ENCODE measurements around the gene TDRD3. TPM values are rescaled to one million over a fixed set of nuclear protein-coding genes. Genes with fewer than 3 reads are reported as not detected.

TDRD3 gene
- total RNA-seq: 10 to 100 TPM; 12.7 to 42.5 (median 27.6) TPM

DNA sequence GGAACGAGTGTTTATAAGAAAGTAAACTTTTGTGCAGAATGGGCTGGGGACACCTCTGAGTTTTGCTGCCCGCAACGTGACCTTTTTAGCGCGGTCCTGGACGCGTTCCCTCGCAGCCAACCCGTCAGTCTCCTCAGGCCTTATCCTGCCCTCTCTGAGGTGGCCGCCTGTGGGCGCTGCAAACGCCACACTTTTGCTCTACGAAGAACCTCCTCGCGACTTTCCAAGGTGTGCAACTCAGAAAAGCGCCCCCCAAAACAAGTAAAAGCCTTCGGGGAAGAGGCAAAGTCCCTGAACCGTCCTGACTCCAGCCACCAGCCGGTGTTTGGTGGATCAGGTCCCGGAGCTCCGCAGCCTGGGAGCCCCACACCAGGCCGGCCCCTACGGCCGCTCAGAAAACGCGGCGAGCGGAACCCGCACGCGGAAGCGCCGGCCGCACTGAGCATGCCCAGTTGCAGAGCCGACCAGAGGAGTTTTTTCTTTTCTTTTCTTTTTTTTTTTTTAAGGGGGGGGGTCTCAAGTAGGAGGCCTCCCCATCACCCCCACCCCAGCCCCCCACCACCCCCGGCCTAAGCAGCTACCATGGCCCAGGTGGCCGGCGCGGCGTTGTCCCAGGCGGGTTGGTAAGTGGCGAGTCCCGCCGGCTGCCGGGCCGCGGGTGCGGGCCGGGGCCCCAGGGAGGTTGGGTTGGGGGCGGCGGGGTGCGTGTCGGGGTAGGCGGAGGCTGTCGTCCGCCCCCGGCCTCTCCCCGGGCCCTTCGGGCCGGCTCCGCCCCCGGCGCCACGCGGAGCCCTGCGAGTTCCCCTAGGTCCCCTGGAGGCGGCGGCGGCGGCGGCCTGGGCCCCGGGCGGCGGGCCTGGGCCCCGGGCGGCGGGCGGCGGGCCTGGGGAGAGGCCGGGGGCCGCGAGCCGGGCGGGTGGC, at the start of gene TDRD3:
TDRD3 (plus strand) TSS at position 438 of the 921 bp plus-strand sequence; CDS start at position 583, 145 bp downstream.
- in situ Hi-C loops (cut with MboI; ENCODE audit: low pct_unique_long_range_greater_than_20kb in 2 of 9, low sequenced_read_pairs in 9 of 9, unreplicated experiment in 9 of 9): no loop called here
- Histone ChIP-seq H3K4me3 (peak within 1 kb of the TSS; percentile 54 to 81 (median 65)), H3K27ac (peak within 1 kb of the TSS; percentile 91 to 95), H3K4me1 (replicated peaks in 1 of 2) (peaks cover 10 to 14% of the 10 kb centered on the region in 2 donors)
- peak; percentile 55 to 75 (median 70) for ATAC-seq (replicated peaks in 6 of 8)
- 0 to 5% (median 1%) methylated on average over 1 to 28 of the region's 84 CpGs; no CpG with 5 or more reads in 3 of the 10 experiments for WGBS, 10 experiments

DNA sequence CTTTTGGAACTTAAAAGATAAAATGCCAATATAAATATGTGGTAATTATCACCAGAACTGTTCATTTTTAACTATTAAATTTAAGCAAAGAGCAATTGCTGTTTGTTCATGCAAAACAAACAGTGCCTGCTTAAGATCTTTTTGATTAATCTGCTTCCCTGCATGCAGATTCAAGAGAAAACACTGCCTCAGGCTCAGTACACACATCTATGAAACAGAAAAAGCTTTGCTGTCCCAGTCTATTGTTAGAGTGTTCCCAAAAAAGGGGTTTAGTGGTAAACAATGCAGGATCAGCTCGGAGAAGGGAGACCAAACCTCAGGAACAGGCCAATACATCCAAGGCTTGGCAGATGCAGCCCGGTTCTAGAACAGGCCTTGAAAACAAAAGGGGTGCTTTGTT, 49.3 kb upstream of the TDRD3 start:
- H3K27ac ChIP-seq: no peak overlapping the region
- no peaks in the 10 kb centered on the region for H3K4me1 ChIP-seq (replicated peaks in 1 of 2)
- in situ Hi-C loops (cut with MboI; ENCODE audit: low pct_unique_long_range_greater_than_20kb in 2 of 9, low sequenced_read_pairs in 9 of 9, unreplicated experiment in 9 of 9): loop anchor here in 2 of 9 experiments (25.0 kb wide), 1 partner anchor 660 kb away; no protein-coding TSS in a partner anchor
- peak in 1 of 8 experiments; percentile 69 for ATAC-seq (replicated peaks in 6 of 8)
- H3K4me3 ChIP-seq: no peak overlapping the region
- WGBS, 10 experiments: 17 to 75% (median 54%) methylated on average over 1 to 2 of the region's 2 CpGs; no CpG with 5 or more reads in 3 of the 10 experiments

DNA sequence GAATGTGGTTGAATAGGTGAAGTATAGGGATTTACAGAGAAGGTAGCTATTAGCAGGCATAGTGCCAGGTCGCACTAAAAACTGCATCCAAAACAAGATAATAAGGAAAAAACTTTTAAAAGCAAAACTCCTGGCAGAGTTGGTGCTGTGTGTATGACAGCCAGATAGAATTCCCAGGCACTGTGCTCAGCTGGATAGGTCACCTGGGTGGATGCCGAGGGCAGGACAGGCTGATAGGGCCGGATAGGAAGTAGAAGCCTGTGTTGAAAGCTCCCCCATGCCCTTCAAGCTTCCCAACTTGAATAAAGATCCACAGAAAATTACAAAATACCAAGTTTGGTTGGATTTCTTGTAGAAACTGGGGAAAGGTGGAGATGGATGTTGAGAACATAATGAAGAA, 48.9 kb upstream of the TDRD3 start:
- 33 to 100% (median 54%) methylated on average over 1 to 3 of the region's 3 CpGs; no CpG with 5 or more reads in 4 of the 10 experiments for WGBS, 10 experiments
- ATAC-seq (replicated peaks in 6 of 8): peak in 1 of 8 experiments; percentile 21

DNA sequence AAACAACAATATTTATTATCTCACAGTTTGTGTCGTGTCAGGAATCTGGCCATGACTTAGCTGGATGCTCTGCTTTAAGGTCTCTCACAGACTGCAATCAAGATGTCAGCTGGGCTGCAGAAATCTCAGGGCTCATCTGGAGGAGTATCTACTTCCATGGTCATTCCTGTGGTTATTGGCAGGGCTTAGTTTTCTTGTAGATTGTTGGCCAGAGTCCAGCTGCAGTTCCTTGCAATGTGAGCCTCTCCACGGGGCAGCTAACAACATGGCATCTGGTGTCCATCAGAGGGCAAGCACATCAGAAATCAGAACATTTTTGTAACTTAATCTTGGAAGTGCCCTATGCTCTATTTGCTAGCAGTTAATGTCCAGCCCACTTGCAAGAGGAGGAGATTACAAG, 45.7 kb upstream of the TDRD3 start:
- H3K27ac ChIP-seq: no peak overlapping the region
- in situ Hi-C loops (cut with MboI; ENCODE audit: low pct_unique_long_range_greater_than_20kb in 2 of 9, low sequenced_read_pairs in 9 of 9, unreplicated experiment in 9 of 9): no loop called here
- ATAC-seq (replicated peaks in 6 of 8): peak in 3 of 8 experiments; percentile 81 to 89 (median 85)
- no peak overlapping the region for H3K4me3 ChIP-seq
- no peaks in the 10 kb centered on the region for H3K4me1 ChIP-seq (replicated peaks in 1 of 2)
- 0 to 88% (median 8%) methylated on average over 1 to 2 of the region's 2 CpGs; no CpG with 5 or more reads in 3 of the 10 experiments for WGBS, 10 experiments

More for the DNA sequence above, 48.9 kb upstream of the TDRD3 start:
- Histone ChIP-seq H3K4me3 (no peak overlapping the region), H3K27ac (no peak overlapping the region), H3K4me1 (replicated peaks in 1 of 2) (no peaks in the 10 kb centered on the region)
- in situ Hi-C loops (cut with MboI; ENCODE audit: low pct_unique_long_range_greater_than_20kb in 2 of 9, low sequenced_read_pairs in 9 of 9, unreplicated experiment in 9 of 9): loop anchor here in 2 of 9 experiments (25.0 kb wide), 1 partner anchor 661 kb away; no protein-coding TSS in a partner anchor

DNA sequence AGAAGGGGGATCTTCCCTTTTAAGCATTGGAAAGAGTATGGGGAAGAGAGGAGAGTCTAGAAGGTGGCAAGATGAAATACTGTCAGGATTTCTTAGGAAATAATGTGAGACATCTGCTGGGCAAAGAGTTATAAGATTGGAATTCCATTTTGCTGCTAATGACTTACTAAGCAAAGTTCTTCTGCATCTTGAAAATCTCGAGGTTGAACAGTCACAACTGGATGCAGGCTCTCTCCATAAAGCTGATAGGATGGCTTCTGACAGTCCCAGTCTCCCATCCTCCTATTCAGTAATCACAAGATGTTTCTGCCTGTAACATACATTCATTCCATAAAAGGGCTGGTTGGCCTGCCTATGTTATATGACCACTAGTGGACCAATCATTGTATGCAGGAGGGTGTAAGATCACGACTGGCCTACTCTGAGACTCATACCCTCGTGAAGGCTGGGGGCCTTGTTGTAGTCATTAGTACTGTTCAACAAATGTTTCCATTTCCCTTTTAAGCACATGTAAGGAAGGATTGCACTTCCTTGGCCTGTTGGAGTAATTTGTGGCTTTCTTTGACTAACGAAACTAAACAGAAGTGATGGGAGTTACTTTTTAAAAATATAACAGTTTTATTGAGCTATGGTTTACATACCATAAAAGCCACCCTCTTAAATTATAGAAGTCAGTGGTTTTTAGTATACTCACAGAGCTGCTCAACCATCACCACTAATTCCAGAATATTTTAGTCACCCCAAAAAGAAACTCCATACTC, 45.0 kb upstream of the TDRD3 start:
- in situ Hi-C loops (cut with MboI; ENCODE audit: low pct_unique_long_range_greater_than_20kb in 2 of 9, low sequenced_read_pairs in 9 of 9, unreplicated experiment in 9 of 9): no loop called here
- Histone ChIP-seq H3K27ac (no peak overlapping the region), H3K4me3 (no peak overlapping the region), H3K4me1 (replicated peaks in 1 of 2) (no peaks in the 10 kb centered on the region)
- 0 to 100% (median 65%) methylated on average over 1 to 4 of the region's 4 CpGs; no CpG with 5 or more reads in 3 of the 10 experiments for WGBS, 10 experiments
- ATAC-seq (replicated peaks in 6 of 8): no peak

DNA sequence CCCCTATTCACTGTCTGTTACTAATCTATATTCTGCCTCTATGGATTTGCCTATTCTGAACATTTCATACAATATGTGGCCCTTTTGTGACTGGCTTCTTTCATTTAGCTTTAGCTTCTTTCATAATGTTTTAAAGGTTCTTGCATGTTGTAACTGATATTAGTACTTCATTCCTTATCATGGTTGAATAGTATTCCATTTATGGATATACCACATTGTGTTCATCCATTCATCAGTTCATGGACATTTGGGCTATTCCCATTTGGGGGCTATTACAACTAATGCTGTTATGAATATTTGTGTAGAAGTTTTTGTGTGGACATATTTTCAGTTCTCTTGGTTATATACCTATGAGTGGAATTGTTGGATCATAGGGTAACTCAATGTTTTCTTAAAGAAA, 44.4 kb upstream of the TDRD3 start:
- Histone ChIP-seq H3K27ac (no peak overlapping the region), H3K4me1 (replicated peaks in 1 of 2) (no peaks in the 10 kb centered on the region), H3K4me3 (no peak overlapping the region)
- in situ Hi-C loops (cut with MboI; ENCODE audit: low pct_unique_long_range_greater_than_20kb in 2 of 9, low sequenced_read_pairs in 9 of 9, unreplicated experiment in 9 of 9): no loop called here
- ATAC-seq (replicated peaks in 6 of 8): no peak

DNA sequence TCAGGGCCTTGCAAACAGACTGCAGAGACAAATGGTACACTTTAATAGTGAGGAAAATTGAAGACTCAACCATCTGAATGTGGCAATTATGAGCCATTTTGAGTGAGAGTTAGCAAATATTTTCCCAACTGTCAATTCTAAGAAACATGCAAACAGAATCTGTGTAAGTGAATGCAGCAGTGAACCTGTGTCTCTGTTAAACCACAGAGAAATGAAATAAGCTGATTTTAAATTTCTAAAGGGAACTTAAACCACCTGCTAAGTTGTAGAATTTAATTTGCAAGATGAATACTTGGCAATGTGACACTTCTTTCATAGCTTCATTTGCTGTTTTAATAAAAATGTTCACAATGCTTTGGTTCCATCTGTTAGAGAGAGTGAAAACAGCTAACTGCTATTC, 42.0 kb upstream of the TDRD3 start:
- H3K27ac ChIP-seq: no peak overlapping the region
- peak in 1 of 8 experiments; percentile 17 for ATAC-seq (replicated peaks in 6 of 8)
- in situ Hi-C loops (cut with MboI; ENCODE audit: low pct_unique_long_range_greater_than_20kb in 2 of 9, low sequenced_read_pairs in 9 of 9, unreplicated experiment in 9 of 9): no loop called here
- H3K4me1 ChIP-seq (replicated peaks in 1 of 2): no peaks in the 10 kb centered on the region
- H3K4me3 ChIP-seq: no peak overlapping the region

DNA sequence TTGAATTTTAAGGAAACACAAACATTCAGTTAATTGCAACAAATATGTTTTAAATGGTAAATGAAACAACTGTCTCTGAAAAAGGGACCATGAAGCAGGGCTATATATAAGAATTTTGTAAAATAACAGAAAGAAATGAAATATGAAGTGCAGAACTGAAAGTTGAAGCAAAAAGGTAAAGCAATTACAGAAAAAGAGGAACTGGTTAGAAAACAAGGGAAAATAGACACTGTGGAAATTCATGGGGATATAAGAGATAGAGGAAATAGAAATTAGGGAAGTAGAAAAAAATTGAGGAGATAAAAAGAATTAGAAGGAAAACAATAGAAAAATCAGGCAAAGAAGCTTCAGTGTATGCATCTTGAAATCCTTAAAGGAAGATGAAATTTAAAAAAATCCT, 40.0 kb upstream of the TDRD3 start:
- in situ Hi-C loops (cut with MboI; ENCODE audit: low pct_unique_long_range_greater_than_20kb in 2 of 9, low sequenced_read_pairs in 9 of 9, unreplicated experiment in 9 of 9): no loop called here
- Histone ChIP-seq H3K27ac (no peak overlapping the region), H3K4me3 (no peak overlapping the region), H3K4me1 (replicated peaks in 1 of 2) (no peaks in the 10 kb centered on the region)
- ATAC-seq (replicated peaks in 6 of 8): no peak

DNA sequence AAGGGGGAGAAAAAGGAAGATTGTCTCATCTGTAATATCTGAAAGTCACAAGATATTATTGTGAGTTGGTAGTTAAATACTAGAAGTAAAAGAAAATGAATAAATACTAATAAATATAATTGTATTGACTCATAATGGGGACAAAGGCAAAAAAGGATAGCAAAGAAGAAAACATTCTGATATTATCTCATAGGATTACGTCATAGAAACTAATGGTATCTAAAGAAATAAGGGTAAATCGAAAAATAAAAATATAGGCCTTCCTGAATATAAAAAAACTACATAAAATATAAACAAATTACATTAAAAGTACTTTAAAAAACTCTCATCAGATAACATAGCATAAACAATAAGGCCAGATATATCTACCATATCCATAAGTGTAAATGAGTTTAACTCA, 38.6 kb upstream of the TDRD3 start:
- Histone ChIP-seq H3K27ac (no peak overlapping the region), H3K4me3 (no peak overlapping the region), H3K4me1 (replicated peaks in 1 of 2) (no peaks in the 10 kb centered on the region)
- WGBS, 10 experiments: 15 to 100% (median 76%) methylated on average over 2 of the region's 2 CpGs
- in situ Hi-C loops (cut with MboI; ENCODE audit: low pct_unique_long_range_greater_than_20kb in 2 of 9, low sequenced_read_pairs in 9 of 9, unreplicated experiment in 9 of 9): no loop called here
- no peak for ATAC-seq (replicated peaks in 6 of 8)

DNA sequence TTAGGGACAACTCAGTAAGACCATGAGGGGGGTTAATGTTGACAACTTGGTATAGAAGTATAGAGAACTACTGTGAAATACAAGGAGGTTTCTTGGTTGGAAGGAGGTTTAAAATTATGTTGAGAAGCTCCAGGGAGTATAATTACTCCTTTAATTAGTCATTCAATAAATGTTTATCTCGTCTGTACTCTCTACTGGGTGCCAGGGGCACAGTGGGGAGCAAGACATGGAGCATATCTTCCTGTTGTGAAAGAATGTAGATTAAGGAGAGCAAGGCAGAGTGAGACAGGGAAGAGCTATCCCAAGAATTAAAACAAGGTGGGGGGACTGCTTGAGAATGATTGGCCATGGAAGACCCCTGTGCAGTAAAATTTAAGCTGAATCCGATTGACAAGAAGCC, 33.7 kb upstream of the TDRD3 start:
- in situ Hi-C loops (cut with MboI; ENCODE audit: low pct_unique_long_range_greater_than_20kb in 2 of 9, low sequenced_read_pairs in 9 of 9, unreplicated experiment in 9 of 9): no loop called here
- no peak for ATAC-seq (replicated peaks in 6 of 8)
- no peaks in the 10 kb centered on the region for H3K4me1 ChIP-seq (replicated peaks in 1 of 2)
- H3K4me3 ChIP-seq: no peak overlapping the region
- 0 to 100% (median 74%) methylated on average over 1 to 2 of the region's 2 CpGs; no CpG with 5 or more reads in 4 of the 10 experiments for WGBS, 10 experiments
- H3K27ac ChIP-seq: no peak overlapping the region

DNA sequence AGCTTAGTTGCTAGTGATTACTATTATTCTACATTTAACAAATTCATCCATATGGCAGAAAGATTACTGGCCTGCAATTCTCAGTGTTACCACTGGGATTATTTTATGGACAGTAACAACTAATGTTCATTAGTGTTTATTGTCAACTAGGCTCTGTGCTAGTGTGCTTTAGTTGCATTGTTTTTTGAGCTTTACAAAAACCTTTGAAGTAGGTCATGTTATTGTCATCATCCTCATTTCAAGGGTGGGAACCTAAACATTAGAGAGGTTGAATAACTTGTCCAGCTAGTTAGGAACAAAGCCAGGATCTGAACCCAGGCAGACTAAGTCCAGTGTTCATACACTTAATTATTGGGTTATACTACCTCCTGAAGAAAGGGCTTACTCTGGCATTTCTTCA, 27.8 kb upstream of the TDRD3 start:
- H3K4me1 ChIP-seq (replicated peaks in 1 of 2): no peaks in the 10 kb centered on the region
- in situ Hi-C loops (cut with MboI; ENCODE audit: low pct_unique_long_range_greater_than_20kb in 2 of 9, low sequenced_read_pairs in 9 of 9, unreplicated experiment in 9 of 9): no loop called here
- no peak overlapping the region for H3K4me3 ChIP-seq
- peak in 2 of 8 experiments; percentile 33 to 34 for ATAC-seq (replicated peaks in 6 of 8)
- no peak overlapping the region for H3K27ac ChIP-seq

DNA sequence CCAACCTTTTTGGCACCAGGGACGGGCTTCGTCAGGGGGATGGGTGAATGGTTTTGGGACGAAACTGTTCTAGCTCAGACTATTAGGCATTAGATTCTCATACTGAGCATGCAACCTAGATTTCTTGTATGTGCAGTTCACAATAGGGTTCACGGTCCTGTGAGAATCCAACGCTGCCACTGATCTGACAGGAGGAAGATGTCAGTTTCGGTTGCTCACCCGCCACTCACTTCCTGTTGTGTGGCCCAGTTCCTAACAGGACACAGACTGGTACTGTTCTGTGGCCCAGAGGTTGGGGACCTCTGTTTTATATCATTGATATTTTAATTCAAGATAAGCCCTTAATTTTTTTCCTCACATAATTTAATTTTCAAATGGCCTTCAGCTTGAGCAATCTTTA, 26.7 kb upstream of the TDRD3 start:
- Histone ChIP-seq H3K4me3 (no peak overlapping the region), H3K4me1 (replicated peaks in 1 of 2) (no peaks in the 10 kb centered on the region), H3K27ac (no peak overlapping the region)
- 30 to 100% (median 95%) methylated on average over 1 to 7 of the region's 7 CpGs; no CpG with 5 or more reads in 2 of the 10 experiments for WGBS, 10 experiments
- in situ Hi-C loops (cut with MboI; ENCODE audit: low pct_unique_long_range_greater_than_20kb in 2 of 9, low sequenced_read_pairs in 9 of 9, unreplicated experiment in 9 of 9): no loop called here
- ATAC-seq (replicated peaks in 6 of 8): no peak

DNA sequence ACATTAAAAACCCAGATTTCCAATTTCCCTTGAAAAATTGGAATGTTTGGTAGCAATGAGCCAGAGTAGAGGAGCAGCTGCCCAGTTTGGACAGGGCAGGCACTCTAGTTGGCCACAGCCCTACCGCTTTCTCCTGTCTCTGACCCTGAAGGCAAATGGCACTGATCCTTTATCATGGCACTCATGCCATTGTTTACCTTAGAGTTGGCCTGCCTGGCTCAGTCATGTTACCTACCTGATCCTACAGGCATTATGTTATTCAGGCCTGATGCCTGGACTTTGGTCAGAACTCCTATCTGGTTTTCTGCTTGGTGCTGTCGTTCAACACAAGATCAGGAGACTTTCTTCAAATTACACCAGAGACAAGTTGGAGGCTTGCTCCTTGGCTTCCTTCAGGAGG, 24.9 kb upstream of the TDRD3 start:
- in situ Hi-C loops (cut with MboI; ENCODE audit: low pct_unique_long_range_greater_than_20kb in 2 of 9, low sequenced_read_pairs in 9 of 9, unreplicated experiment in 9 of 9): no loop called here
- no peak for ATAC-seq (replicated peaks in 6 of 8)
- Histone ChIP-seq H3K27ac (no peak overlapping the region), H3K4me1 (replicated peaks in 1 of 2) (no peaks in the 10 kb centered on the region), H3K4me3 (no peak overlapping the region)
- WGBS, 10 experiments: 63 to 100% (median 96%) methylated on average over 1 to 2 of the region's 2 CpGs; no CpG with 5 or more reads in 3 of the 10 experiments

Data from motor neuron (in vitro differentiated cells).